NCI-H1930 (cell line): ENCODE results near the gene ITPKC.
"Not testable (repeated sequence)": the region's sequence is repeated elsewhere in the genome, so short reads cannot be mapped to it uniquely, and the experiment has no call there.

ENCODE experiments used
- DNase-seq, 2 experiments: peaks; one replicate each; lab custom pipeline; 2025; lab: John Stamatoyannopoulos, UW

Gene ITPKC

GRCh38 chr19:40741527-40742390 lies 24.8 kb downstream of the ITPKC start:
- DNase-seq, result no peak

DNA sequence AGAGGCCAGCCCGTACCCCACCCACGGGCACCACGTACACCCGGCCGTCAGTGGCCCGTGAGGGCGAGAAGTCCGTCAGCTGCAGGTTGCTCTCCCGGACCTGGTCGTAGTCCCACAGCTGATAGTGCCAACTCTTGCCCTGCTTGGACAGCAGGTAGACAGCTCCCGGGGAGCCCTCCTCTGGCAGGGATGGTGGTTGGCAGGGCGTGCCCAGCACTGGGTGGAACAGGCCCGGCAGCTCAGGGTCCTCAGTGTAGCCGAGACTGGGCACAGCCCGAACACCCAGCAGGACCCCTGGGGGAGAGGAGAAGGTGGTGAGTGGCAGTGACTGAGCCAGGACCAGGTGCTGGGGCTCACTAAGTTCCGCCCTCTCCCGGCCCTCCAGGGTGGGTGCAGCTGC lies 25.6 kb downstream of the ITPKC start:
- no peak for DNase-seq

- no peak for DNase-seq
These were observed 26.0 kb downstream of the ITPKC start for GRCh38 chr19:40742886-40743285.

GRCh38 chr19:40743926-40744325 lies 27.0 kb downstream of the ITPKC start:
- no peak for DNase-seq

GRCh38 chr19:40744554-40745401 lies 27.9 kb downstream of the ITPKC start:
- DNase-seq, result no peak

DNA sequence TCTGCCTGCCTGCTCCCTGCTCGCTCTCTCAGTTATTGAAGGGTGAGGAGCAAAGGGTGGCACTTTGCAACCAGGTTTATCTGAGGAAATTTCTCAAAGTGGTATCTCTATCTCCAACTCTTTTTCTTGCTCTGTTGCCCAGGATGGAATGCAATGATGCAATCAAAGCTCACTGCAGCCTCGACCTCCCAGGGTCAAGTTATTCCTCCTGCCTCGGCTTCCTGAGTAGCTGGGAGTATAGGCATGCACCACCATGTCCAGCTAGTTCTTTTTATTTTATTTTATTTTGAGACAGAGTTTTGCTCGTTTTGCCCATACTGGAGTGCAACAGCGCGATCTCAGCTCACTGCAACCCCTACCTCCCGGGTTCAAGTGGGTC lies 28.5 kb downstream of the ITPKC start:
- no peak for DNase-seq

- no peak for DNase-seq
These were observed 30.6 kb downstream of the ITPKC start for GRCh38 chr19:40747536-40747935.

DNA sequence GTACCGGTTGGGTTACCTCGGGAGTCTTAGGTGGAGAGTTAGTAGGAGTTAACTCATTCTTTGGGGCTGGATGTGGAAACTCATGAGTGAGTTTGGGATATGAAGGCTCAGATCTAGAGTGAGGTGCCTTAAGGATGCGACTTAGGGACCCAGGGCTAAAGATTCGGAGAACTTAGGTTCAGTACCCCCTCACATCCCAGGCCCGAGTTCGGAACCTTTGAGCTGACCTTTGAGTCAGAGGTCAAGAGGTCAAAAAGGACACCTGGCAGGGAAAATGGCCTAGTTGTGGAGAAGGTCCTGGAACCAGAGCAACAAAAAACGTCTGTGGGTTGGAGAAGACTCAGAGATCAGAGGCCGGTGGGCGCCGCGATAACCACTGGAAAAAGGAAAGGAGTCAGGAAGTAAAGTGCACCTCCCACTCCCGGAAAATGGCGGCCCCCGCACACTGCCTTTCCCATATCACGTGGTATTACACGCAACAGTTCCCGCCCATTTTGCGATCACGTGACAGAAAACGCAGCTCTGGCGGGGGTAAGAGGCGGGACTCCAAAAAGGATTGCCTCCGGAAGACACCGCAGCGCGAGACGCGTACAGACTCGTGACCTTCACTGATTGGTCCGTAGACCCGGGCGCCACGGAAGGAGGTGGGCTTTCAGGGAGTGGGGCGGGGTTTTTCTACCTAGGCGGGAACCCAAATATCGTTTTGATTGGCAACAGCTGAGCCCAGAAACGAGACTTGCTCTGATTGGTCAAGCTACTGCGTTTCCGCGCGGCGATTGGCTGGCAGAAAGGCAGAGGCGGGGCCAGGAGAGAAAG lies 33.4 kb downstream of the ITPKC start, which contains the start of gene ACTMAP:
Gene ACTMAP, minus strand, starts transcription at position 420 of the 816 bp plus-strand sequence. CDS start 674 bp downstream, outside the sequence.
- DNase-seq, result peak; percentile 100

- peak; percentile 97 to 99 for DNase-seq
These were observed 34.1 kb downstream of the ITPKC start, which contains the start of gene SNRPA for GRCh38 chr19:40750874-40751537. TSS of gene SNRPA (plus strand) at chr19:40751203. CDS start at chr19:40751409, 206 bp downstream.

DNA sequence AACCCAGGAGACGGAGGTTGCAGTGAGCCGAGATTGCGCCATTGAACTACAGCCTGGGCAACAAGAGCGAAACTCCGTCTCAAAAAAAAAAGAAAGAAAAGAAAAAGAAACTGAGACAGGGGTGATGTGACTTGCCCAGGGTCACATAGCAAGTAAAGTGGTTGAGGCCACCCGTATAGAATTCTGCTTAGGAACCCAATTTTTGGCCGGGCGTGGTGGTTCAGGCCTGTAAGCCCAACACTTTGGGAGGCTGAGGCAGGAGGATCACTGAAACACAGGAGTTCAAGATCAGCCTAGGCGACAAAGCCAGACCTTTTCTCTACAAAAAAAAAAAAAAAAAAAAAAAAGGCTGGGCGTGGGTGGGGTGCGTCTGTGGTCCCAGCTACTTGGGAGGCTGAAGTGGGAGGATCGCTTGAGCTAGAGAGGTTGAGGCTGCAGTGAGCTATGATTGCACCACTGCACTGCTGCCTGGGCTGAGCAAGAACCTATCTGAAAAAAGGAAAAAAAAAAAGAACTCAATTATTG lies 35.4 kb downstream of the ITPKC start:
- no peak for DNase-seq

GRCh38 chr19:40754611-40755247 lies 37.8 kb downstream of the ITPKC start:
- no peak for DNase-seq

DNA sequence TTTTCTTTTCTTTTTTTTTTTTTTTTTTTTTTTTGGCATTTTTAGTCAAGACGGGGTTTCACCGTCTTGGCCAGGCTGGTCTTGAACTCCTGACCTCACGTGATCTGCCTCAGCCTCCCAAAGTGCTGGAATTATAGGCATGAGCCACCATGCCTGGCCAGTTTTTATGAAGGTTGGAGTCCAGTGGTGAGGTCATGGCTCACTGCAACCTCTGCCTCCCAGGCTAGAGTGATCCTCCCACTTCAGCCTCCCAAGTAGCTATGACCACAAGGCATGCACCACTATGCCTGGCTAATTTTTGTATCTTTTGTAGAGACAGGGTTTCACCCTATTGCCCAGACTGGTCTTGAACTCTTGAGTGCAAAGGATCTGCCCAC lies 38.3 kb downstream of the ITPKC start:
- DNase-seq, result no peak

- DNase-seq, result no peak
These were observed 38.9 kb downstream of the ITPKC start for GRCh38 chr19:40755791-40756190.

GRCh38 chr19:40756502-40757110 lies 39.7 kb downstream of the ITPKC start:
- DNase-seq, result no peak

- no peak for DNase-seq
These were observed 41.6 kb downstream of the ITPKC start for GRCh38 chr19:40758491-40758890.

DNA sequence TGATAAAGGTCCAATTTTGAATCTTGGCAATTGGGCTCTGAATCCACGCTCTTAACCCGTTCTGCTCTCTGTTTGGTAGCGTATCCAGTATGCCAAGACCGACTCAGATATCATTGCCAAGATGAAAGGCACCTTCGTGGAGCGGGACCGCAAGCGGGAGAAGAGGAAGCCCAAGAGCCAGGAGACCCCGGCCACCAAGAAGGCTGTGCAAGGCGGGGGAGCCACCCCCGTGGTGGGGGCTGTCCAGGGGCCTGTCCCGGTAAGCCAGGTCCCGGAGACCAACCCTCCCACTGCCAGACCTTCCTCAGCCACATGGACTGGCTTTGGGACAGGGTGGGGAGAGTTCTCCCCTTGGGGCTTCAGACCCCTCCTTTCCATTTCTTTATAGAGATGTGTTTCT lies 42.4 kb downstream of the ITPKC start:
- DNase-seq, result no peak

DNA sequence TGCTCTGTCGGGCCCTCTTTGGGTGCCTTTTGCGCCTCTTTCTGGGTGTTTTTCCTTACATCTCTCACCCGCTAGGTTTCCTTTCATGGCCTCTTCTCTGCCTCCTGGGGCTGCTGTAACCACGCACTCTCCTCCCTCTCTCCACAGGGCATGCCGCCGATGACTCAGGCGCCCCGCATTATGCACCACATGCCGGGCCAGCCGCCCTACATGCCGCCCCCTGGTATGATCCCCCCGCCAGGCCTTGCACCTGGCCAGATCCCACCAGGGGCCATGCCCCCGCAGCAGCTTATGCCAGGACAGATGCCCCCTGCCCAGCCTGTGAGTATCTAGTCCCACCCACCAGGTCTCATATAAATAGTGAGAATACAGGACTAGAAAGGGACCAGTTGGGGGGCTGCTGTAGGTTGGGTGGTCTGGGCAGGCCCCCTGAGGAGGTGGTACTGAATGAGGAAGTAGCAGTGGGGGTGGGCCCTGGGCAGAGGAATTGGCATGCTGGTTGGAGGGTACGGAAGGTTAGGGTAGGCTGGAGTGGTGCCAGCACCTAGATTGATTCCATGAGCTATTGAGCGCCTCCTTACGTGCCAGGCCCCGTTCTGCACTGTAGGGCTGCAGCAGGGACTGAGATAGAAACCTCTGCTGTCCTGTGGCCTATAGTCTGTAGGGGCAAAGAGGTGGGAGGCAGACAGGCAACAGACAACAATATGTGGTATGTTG lies 46.0 kb downstream of the ITPKC start:
- DNase-seq, result no peak

DNA sequence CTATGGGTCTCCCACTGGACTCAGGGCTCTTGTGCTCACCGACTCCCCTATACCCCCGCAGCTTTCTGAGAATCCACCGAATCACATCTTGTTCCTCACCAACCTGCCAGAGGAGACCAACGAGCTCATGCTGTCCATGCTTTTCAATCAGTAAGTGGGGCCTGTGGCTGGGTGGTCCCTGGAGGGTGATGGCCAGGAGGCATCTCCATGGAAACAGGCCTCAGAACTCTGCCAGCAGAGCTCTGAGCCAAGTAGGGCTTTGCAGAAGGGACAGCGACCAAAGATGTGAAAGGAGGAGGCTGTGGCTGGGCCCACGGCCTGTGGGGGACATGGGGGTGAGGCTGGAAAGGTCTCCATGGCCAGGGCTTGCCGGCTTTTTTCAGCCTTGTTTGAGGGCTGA lies 46.6 kb downstream of the ITPKC start:
- no peak for DNase-seq

GRCh38 chr19:40763963-40764362 lies 47.1 kb downstream of the ITPKC start:
- no peak for DNase-seq

DNA sequence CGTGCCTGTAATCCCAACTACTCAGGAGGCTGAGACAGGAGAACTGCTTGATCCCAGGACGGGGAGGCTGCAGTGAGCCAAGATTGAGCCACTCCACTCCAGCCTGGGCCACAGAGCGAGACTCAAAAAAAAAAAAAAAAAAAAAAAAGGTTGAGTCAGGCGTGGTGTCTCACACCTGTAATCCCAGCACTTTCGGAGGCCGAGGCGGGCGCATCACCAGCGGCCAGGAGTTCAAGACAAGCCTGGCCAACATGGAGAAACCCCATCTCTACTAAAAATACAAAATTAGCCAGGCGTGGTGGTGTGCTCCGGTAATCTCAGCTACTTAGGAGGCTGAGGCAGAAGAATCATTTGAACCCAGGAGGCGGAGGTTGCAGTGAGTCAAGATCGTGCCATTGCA lies 49.5 kb downstream of the ITPKC start:
- not testable (repeated sequence) for DNase-seq
